Gastroesophageal sphincter (tissue), 4 donors: ENCODE measurements around the gene JCAD. TPM values are rescaled to one million over a fixed set of nuclear protein-coding genes. Genes with fewer than 3 reads are reported as not detected.
A peak's percentile ranks its signal among the peaks of the same experiment; 100 is the strongest.

Source experiments
- ATAC-seq: fragments of 150-250 bp; one replicate; pipeline ENCODE4 v1.9.1; 2016; ENCODE audit warnings: mild to moderate bottlenecking, moderate library complexity
- H3K27ac ChIP-seq, 4 donors: fragments of 200-600 bp; sonication (generic) in 3 of 4; 1 replicate in 3 of 4; 2 replicates in 1 of 4; pipeline ENCODE4 v1.5.1; 2016 to 2019
- H3K27me3 ChIP-seq: fragments of 200-600 bp; sonication (generic); one replicate; pipeline ENCODE4 v1.5.1; 2019
- H3K36me3 ChIP-seq, 2 donors: fragments of 200-600 bp; sonication (generic); one replicate each; pipeline ENCODE4 v1.5.1; 2019; ENCODE audit warnings: control low read depth in 1 of 2
- H3K4me1 ChIP-seq, 3 donors: fragments of 200-600 bp; sonication (generic); 1 replicate in 2 of 3; 2 replicates in 1 of 3; pipeline ENCODE4 v1.5.1; 2016 to 2019; ENCODE audit warnings: control low read depth in 2 of 3
- H3K4me3 ChIP-seq, 2 donors: fragments of 200-600 bp; sonication (generic); one replicate each; pipeline ENCODE4 v1.5.1; 2019; ENCODE audit warnings: mild to moderate bottlenecking in 1 of 2, moderate library complexity in 1 of 2
- H3K9me3 ChIP-seq, 3 donors: fragments of 200-600 bp; sonication (generic); one replicate each; pipeline ENCODE4 v1.5.1; 2017 to 2019; ENCODE audit warnings: control low read depth in 2 of 3
- EP300 ChIP-seq: sonication (generic); formaldehyde crosslinking; IDR thresholded peaks from one replicate; pipeline ENCODE4 v1.6.1; 2017; ENCODE audit warnings: antibody characterized with exemption, mild to moderate bottlenecking
- POLR2A ChIP-seq, 2 donors: fragments of 450-650 bp; IDR thresholded peaks; one replicate each; pipeline ENCODE4 v1.6.1; 2017; ENCODE audit warnings: antibody characterized with exemption in 2 of 2, mild to moderate bottlenecking in 2 of 2, moderate library complexity in 1 of 2
- POLR2AphosphoS5 ChIP-seq: sonication (generic); formaldehyde crosslinking; IDR thresholded peaks from one replicate; pipeline ENCODE4 v1.6.1; 2017; ENCODE audit warnings: antibody characterized with exemption
- WGBS, 2 donors: methylation state at CpG; one replicate each; pipeline ENCODE4 v1.1.5; 2018; ENCODE audit warnings: low coverage in 1 of 2; 5-methylcytosine and 5-hydroxymethylcytosine counted together
- total RNA-seq, 4 donors: library from RNA; depleted of rRNA; stranded (reverse); fragments of >200 nt; gene quantifications; one replicate each; pipeline ENCODE4 v1.1.0, GENCODE V29; 2016
- TF ChIP-seq, protein P1 (sequence below), 4 experiments: fragments of 200-600 bp in 2 of 4; fragments of 450-650 bp in 2 of 4; sonication (generic) in 1 of 4; IDR thresholded peaks; one replicate each; pipeline ENCODE4 v1.5.1; 2017 to 2019; ENCODE audit warnings: antibody characterized with exemption in 4 of 4, mild to moderate bottlenecking in 2 of 4, moderate library complexity in 2 of 4

JCAD gene
- total RNA-seq, 4 donors from 2014 or later = 21.0 to 66.8 (median 48.6) TPM

DNA sequence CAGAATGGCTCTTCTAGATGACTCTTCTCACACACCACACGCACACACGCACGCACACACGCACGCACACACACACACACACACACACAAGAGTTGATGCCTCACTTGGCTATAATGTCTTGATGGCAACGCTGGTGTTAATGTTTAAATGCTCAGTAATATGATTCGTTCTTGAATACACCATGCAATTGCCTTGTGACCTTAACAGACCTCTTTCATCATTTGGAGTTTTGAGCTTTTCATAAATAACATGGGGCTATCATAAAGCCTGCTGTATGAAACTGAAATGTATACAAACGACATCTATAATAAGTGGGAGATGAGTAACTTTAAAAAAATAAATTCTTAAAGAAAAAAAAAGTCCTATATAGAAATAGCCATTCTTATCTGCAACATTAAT is 8.2 kb downstream of the JCAD start:
- TF ChIP-seq EP300 (no peak), POLR2A (IDR thresholded peaks at IDR 0.05) (no peak), POLR2AphosphoS5 (no peak)
- TF ChIP-seq, protein P1, sequence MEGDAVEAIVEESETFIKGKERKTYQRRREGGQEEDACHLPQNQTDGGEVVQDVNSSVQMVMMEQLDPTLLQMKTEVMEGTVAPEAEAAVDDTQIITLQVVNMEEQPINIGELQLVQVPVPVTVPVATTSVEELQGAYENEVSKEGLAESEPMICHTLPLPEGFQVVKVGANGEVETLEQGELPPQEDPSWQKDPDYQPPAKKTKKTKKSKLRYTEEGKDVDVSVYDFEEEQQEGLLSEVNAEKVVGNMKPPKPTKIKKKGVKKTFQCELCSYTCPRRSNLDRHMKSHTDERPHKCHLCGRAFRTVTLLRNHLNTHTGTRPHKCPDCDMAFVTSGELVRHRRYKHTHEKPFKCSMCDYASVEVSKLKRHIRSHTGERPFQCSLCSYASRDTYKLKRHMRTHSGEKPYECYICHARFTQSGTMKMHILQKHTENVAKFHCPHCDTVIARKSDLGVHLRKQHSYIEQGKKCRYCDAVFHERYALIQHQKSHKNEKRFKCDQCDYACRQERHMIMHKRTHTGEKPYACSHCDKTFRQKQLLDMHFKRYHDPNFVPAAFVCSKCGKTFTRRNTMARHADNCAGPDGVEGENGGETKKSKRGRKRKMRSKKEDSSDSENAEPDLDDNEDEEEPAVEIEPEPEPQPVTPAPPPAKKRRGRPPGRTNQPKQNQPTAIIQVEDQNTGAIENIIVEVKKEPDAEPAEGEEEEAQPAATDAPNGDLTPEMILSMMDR (IDR thresholded peaks at IDR 0.05) = no peak
- WGBS, 2 donors = 13 to 68% methylated on average over 4 to 8 of the region's 8 CpGs
- peaks cover 0 to 22% (median 4%) of the 10 kb centered on the region in 3 donors for H3K4me1 ChIP-seq
- H3K4me3 ChIP-seq = no peak overlapping the region
- H3K9me3 ChIP-seq = no peaks in the 10 kb centered on the region
- no peak for ATAC-seq
- peaks cover 0 to 18% of the 10 kb centered on the region in 2 donors for H3K36me3 ChIP-seq
- no peak overlapping the region for H3K27ac ChIP-seq
- no peaks in the 10 kb centered on the region for H3K27me3 ChIP-seq

DNA sequence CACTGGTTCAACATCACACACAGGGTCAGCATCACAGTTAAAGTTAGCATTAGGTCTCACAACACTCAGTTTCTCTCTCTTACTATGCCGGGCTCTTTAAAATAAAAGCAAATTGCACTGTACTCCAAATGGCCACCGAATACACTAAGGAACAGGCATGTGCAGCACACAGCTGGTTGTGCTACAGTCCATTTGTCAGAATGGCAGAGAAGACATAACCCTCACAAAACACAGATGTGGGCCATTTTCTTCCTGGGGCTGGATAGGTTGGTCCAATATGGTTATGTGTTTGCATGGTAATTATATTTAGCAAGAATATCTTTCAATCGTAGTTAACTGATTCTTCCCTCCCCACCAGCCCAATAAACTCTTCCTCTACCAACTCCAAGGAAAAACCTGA is 9.0 kb downstream of the JCAD start:
- 79 to 92% methylated on average over 2 to 3 of the region's 3 CpGs for WGBS, 2 donors
- Histone ChIP-seq H3K4me3 (no peak overlapping the region), H3K9me3 (no peaks in the 10 kb centered on the region), H3K27ac (no peak overlapping the region), H3K4me1 (peaks cover 0 to 14% (median 0%) of the 10 kb centered on the region in 3 donors), H3K36me3 (peaks cover 0 to 26% of the 10 kb centered on the region in 2 donors), H3K27me3 (no peaks in the 10 kb centered on the region)
- TF ChIP-seq EP300 = no peak
- TF ChIP-seq POLR2A (IDR thresholded peaks at IDR 0.05) = no peak
- TF ChIP-seq POLR2AphosphoS5 = no peak
- ATAC-seq = no peak

DNA sequence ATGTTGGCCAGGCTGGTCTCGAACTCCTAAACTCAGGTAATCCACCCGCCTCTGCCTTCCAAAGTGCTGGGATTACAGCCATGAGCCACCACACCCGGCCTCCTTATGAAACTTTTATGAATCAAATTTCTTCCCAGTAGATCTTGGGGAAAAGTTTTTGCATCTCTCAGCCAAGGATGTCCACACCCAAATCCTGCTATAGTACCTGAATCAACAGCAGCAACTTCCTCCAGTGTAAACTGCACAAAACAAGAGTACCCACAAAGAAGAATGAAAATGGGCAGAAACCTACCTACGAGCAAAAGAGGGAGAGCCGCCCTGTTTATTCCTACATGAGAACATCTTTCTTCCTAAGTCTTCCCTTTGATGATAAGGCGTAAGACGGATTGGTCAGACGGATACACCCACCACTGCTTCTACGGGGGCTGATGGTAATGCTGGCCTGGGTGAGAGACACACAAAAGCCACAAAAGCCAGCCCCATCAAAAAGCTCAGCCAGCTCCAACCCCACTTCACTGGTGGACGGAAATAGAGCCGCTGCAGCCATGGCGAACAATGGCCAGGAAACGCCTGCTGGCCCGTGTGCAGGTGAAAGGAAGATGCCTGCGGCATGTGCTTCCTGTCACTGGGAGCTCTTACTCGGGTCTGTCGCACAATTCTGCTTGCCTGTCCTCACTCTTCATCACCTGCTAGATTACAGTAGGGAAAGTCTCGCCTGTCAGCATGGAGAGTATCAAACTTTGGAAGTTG is 10.4 kb downstream of the JCAD start:
- Histone ChIP-seq H3K27me3 (no peaks in the 10 kb centered on the region), H3K36me3 (peaks cover 0 to 33% of the 10 kb centered on the region in 2 donors), H3K27ac (peak overlapping the region in 2 of 4 donors; percentile 18 to 37), H3K4me1 (peaks cover 0 to 7% (median 0%) of the 10 kb centered on the region in 3 donors), H3K4me3 (no peak overlapping the region), H3K9me3 (no peaks in the 10 kb centered on the region)
- TF ChIP-seq, protein P1 (IDR thresholded peaks at IDR 0.05) = no peak
- TF ChIP-seq POLR2AphosphoS5 = no peak
- no peak for TF ChIP-seq EP300
- TF ChIP-seq POLR2A (IDR thresholded peaks at IDR 0.05) = no peak
- 69 to 100% methylated on average over 2 to 15 of the region's 18 CpGs for WGBS, 2 donors
- peak; percentile 70 for ATAC-seq

- H3K36me3 ChIP-seq = peaks cover 0 to 33% of the 10 kb centered on the region in 2 donors
- 81 to 91% methylated on average over 5 to 9 of the region's 11 CpGs for WGBS, 2 donors
- H3K9me3 ChIP-seq = no peaks in the 10 kb centered on the region
- H3K27me3 ChIP-seq = no peaks in the 10 kb centered on the region
- TF ChIP-seq EP300 = no peak
- H3K27ac ChIP-seq = peak overlapping the region in 1 of 4 donors; percentile 18
- ATAC-seq = no peak
- H3K4me1 ChIP-seq = peaks cover 0 to 7% (median 0%) of the 10 kb centered on the region in 3 donors
- no peak overlapping the region for H3K4me3 ChIP-seq
These were observed 11.4 kb downstream of the JCAD start for GRCh38 chr10:30047924-30048531.

DNA sequence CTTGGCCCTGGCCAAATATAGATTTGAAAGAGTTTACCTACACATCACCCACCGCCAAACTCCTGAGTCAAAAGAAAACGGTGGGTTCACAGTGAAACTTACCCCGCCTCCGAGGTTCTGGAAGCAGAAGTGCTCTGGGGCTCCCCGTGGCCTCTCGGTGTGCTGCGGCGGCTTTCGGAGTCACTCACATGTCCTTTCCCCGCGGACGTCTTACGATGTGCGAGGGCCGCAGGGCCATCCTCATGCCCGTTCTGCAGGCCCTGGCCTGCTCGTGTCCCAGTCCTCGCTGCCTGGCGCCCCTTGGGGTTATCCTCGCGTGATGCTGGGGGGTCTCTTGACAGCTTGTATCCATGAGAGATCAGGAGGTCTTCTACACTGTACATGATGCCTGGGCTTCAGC is 12.0 kb downstream of the JCAD start:
- Histone ChIP-seq H3K9me3 (no peaks in the 10 kb centered on the region), H3K4me1 (peaks cover 0 to 7% (median 0%) of the 10 kb centered on the region in 3 donors)
- WGBS, 2 donors = 95 to 97% methylated on average over 16 to 17 of the region's 21 CpGs

More for the DNA sequence above, 12.0 kb downstream of the JCAD start:
- ATAC-seq = no peak
- H3K36me3 ChIP-seq = peaks cover 0 to 33% of the 10 kb centered on the region in 2 donors
- H3K27ac ChIP-seq = no peak overlapping the region
- TF ChIP-seq, protein P1 (IDR thresholded peaks at IDR 0.05) = no peak
- TF ChIP-seq POLR2A (IDR thresholded peaks at IDR 0.05) (no peak), POLR2AphosphoS5 (no peak), EP300 (no peak)
- no peaks in the 10 kb centered on the region for H3K27me3 ChIP-seq
- H3K4me3 ChIP-seq = no peak overlapping the region
